Measurements from ENCODE around the gene NDUFS5. TPM values are rescaled to one million over a fixed set of nuclear protein-coding genes. Genes with fewer than 3 reads are reported as not detected.

Gene NDUFS5
- total RNA-seq, 1 experiment from 2014 or later: 259 TPM

GRCh38 chr1:39080831-39081270 is 54.7 kb downstream of the NDUFS5 start:
- Histone ChIP-seq H3K9me2 (replicated peaks; ENCODE audit: insufficient read depth, low read length) (no peaks in the 10 kb centered on the region), H2AFZ (ENCODE audit: low read length) (no peak overlapping the region), H3K27me3 (ENCODE audit: low read length) (no peaks in the 10 kb centered on the region), H3K4me1 (ENCODE audit: low read length) (no peaks in the 10 kb centered on the region), H3K79me2 (ENCODE audit: low read length) (no peaks in the 10 kb centered on the region), H3K4me3 (ENCODE audit: low read length) (no peak overlapping the region), H3K36me3 (ENCODE audit: insufficient read depth, low read length) (no peaks in the 10 kb centered on the region), H4K20me1 (ENCODE audit: insufficient read depth, low read depth, low read length) (no peaks in the 10 kb centered on the region), H3K9me3 (ENCODE audit: low read length) (no peaks in the 10 kb centered on the region), H3K4me2 (ENCODE audit: low read depth, low read length, poor library complexity, severe bottlenecking) (no peak overlapping the region), H3K27ac (ENCODE audit: low read length) (no peak overlapping the region), H3K9ac (ENCODE audit: low read length) (no peak overlapping the region)
- DNase-seq: no peak

DNA sequence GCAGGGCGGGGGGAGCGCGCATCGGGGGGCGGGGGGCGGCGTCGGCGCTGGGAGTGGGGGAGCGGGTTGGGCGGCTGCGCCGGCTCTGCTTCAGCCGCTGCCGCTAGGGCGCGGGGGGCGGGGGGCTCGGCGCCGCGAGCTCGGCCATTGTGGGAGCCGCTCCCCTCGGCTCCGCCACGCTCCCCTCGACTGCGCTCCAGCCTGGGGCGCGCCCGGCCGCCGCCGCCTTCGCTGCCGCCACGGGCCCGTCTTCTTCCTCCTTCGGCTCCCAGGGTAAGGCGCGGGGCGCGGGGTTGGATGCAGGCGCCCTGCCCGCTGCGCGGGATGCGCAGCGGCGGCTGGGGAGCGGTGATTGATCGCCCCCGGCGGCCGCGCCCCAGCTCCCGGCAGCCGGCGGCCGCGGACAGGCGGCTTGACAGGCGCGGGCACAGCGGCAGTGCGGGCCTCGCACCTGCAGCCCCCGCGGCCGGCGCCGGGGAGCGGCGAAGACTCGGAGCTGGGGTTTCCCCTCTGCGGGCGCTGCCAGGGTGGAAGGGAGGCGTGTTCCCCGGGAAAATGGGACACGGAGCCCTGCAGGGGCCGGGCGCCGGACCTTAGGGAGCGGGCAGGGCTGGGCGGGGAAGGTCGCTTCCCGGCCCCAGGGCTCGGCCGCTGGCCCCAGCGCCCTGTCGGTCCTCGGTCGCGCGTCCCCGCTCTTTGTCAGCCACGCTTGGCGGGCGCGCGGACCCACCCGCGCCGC is 55.3 kb downstream of the NDUFS5 start:
- no peak overlapping the region for H3K4me3 ChIP-seq (ENCODE audit: low read length)
- H2AFZ ChIP-seq (ENCODE audit: low read length): no peak overlapping the region

DNA sequence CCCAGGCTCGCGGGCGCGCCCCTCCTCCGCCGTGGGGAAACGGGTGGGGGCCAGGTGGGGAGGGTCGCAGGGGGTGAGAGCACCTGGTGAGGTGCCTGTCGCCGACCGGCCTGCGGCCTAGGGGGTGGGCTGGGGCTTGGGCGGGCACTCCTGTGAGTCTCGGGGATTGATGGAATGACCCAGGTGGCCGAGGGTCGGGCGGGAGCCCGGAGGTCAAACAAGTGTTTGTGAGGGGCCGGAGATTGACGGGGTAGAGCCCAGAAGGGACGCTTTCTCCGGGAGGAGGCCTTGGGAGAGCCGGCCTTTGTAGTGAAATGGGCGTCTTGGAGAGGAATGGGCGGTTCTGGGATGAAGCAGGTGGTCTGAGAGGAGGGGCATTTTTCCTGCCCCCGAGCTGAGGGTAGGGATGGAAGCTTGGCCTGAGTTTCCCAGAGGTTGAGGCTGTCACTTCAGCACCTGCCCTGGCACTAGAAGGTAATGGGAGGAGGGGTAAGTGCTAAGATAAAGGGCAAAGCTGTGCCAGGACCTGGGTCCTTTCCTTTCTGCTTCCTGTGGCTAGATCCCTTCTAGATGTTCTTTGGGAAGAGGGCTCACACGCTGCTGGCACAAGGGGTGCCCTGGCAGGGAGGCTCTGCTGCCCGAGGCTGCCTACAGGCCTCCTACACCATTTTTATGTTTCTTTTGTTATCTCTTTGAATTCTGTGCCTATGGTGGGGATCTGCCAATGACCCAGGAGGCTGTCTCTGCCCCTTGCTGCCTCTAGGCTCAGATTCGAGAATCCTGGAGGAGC is 56.1 kb downstream of the NDUFS5 start:
- Histone ChIP-seq H3K9me3 (ENCODE audit: low read length) (no peaks in the 10 kb centered on the region), H3K9ac (ENCODE audit: low read length) (no peak overlapping the region), H4K20me1 (ENCODE audit: insufficient read depth, low read depth, low read length) (no peaks in the 10 kb centered on the region), H3K4me3 (ENCODE audit: low read length) (no peak overlapping the region), H2AFZ (ENCODE audit: low read length) (no peak overlapping the region), H3K4me1 (ENCODE audit: low read length) (no peaks in the 10 kb centered on the region), H3K27ac (ENCODE audit: low read length) (no peak overlapping the region), H3K4me2 (ENCODE audit: low read depth, low read length, poor library complexity, severe bottlenecking) (no peak overlapping the region), H3K79me2 (ENCODE audit: low read length) (no peaks in the 10 kb centered on the region), H3K27me3 (ENCODE audit: low read length) (no peaks in the 10 kb centered on the region), H3K9me2 (replicated peaks; ENCODE audit: insufficient read depth, low read length) (no peaks in the 10 kb centered on the region), H3K36me3 (ENCODE audit: insufficient read depth, low read length) (no peaks in the 10 kb centered on the region)
- DNase-seq: no peak

More for the DNA sequence above, 55.3 kb downstream of the NDUFS5 start:
- no peak overlapping the region for H3K4me2 ChIP-seq (ENCODE audit: low read depth, low read length, poor library complexity, severe bottlenecking)
- H3K27me3 ChIP-seq (ENCODE audit: low read length): no peaks in the 10 kb centered on the region
- DNase-seq: no peak
- H3K9me3 ChIP-seq (ENCODE audit: low read length): no peaks in the 10 kb centered on the region
- H3K9ac ChIP-seq (ENCODE audit: low read length): no peak overlapping the region
- H3K27ac ChIP-seq (ENCODE audit: low read length): no peak overlapping the region
- no peaks in the 10 kb centered on the region for H4K20me1 ChIP-seq (ENCODE audit: insufficient read depth, low read depth, low read length)
- no peaks in the 10 kb centered on the region for H3K9me2 ChIP-seq (replicated peaks; ENCODE audit: insufficient read depth, low read length)
- no peaks in the 10 kb centered on the region for H3K36me3 ChIP-seq (ENCODE audit: insufficient read depth, low read length)
- no peaks in the 10 kb centered on the region for H3K4me1 ChIP-seq (ENCODE audit: low read length)
- no peaks in the 10 kb centered on the region for H3K79me2 ChIP-seq (ENCODE audit: low read length)

DNA sequence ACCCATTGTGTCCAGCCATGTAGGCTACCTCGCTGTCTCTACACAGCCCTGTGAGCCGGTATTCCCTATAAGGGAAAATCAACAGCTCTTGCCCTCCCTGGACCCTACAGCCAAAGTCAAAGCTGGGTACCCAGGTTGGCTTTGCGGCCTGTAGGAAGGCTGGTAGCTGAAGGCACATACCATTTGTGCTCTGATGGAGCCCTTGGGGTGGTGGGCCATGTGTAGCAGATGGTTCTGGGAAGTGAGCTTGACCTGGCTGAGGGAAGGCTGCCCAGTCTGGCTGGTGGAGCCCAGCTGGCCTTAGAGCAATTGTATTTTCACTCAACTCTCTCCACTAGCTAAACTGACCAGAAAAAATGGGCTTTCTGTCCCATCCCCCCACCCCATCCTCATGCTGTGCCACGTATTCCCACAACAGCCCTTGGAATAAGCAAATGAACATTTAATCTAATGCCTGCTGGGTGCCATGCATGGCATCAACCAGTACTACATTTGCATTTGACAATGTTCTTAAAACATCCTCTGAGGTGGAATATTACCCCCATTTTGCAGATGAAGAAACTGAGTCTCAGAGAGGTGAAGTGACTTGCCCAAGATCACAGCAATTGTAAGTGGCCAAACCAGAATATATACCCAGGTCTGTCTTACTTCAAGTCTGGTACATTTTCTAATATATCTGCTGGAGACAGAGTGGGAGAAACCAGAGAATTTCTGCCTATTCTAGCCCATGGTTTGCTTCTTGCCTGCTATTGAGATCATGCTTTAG is 56.8 kb downstream of the NDUFS5 start:
- no peak overlapping the region for H3K9ac ChIP-seq (ENCODE audit: low read length)
- no peaks in the 10 kb centered on the region for H4K20me1 ChIP-seq (ENCODE audit: insufficient read depth, low read depth, low read length)
- no peaks in the 10 kb centered on the region for H3K27me3 ChIP-seq (ENCODE audit: low read length)
- no peak overlapping the region for H3K4me3 ChIP-seq (ENCODE audit: low read length)
- H3K36me3 ChIP-seq (ENCODE audit: insufficient read depth, low read length): no peaks in the 10 kb centered on the region
- no peaks in the 10 kb centered on the region for H3K79me2 ChIP-seq (ENCODE audit: low read length)
- H3K9me3 ChIP-seq (ENCODE audit: low read length): no peaks in the 10 kb centered on the region
- H3K4me2 ChIP-seq (ENCODE audit: low read depth, low read length, poor library complexity, severe bottlenecking): no peak overlapping the region
- H3K27ac ChIP-seq (ENCODE audit: low read length): no peak overlapping the region
- H2AFZ ChIP-seq (ENCODE audit: low read length): no peak overlapping the region
- no peak for DNase-seq
- H3K4me1 ChIP-seq (ENCODE audit: low read length): no peaks in the 10 kb centered on the region
- no peaks in the 10 kb centered on the region for H3K9me2 ChIP-seq (replicated peaks; ENCODE audit: insufficient read depth, low read length)

GRCh38 chr1:39084191-39084590 is 58.0 kb downstream of the NDUFS5 start:
- no peak overlapping the region for H3K9ac ChIP-seq (ENCODE audit: low read length)
- no peak overlapping the region for H2AFZ ChIP-seq (ENCODE audit: low read length)
- no peaks in the 10 kb centered on the region for H3K9me2 ChIP-seq (replicated peaks; ENCODE audit: insufficient read depth, low read length)
- H3K36me3 ChIP-seq (ENCODE audit: insufficient read depth, low read length): no peaks in the 10 kb centered on the region
- H3K27me3 ChIP-seq (ENCODE audit: low read length): no peaks in the 10 kb centered on the region
- no peaks in the 10 kb centered on the region for H3K9me3 ChIP-seq (ENCODE audit: low read length)
- H3K4me2 ChIP-seq (ENCODE audit: low read depth, low read length, poor library complexity, severe bottlenecking): no peak overlapping the region
- no peak overlapping the region for H3K27ac ChIP-seq (ENCODE audit: low read length)
- H3K79me2 ChIP-seq (ENCODE audit: low read length): no peaks in the 10 kb centered on the region
- H4K20me1 ChIP-seq (ENCODE audit: insufficient read depth, low read depth, low read length): no peaks in the 10 kb centered on the region
- no peak overlapping the region for H3K4me3 ChIP-seq (ENCODE audit: low read length)
- no peak for DNase-seq
- no peaks in the 10 kb centered on the region for H3K4me1 ChIP-seq (ENCODE audit: low read length)

Other genes with a start within 250 kb of the NDUFS5 start
- gene RRAGC, start 166.6 kb upstream of the NDUFS5 start, total RNA-seq (2014; rRNA removed; shearing (Covaris generic); ENCODE audit: low replicate concordance): 11.3 and 18.3 TPM in 2 replicates
- 9.2 and 25.1 TPM in 2 replicates for gene MYCBP, start 153.0 kb upstream of the NDUFS5 start, total RNA-seq (2014; rRNA removed; shearing (Covaris generic); ENCODE audit: low replicate concordance)
- gene GJA9, start 144.8 kb upstream of the NDUFS5 start, total RNA-seq (2014; rRNA removed; shearing (Covaris generic); ENCODE audit: low replicate concordance): not detected in 2 replicates
- gene RHBDL2, start 84.5 kb upstream of the NDUFS5 start, total RNA-seq (2014; rRNA removed; shearing (Covaris generic); ENCODE audit: low replicate concordance): not detected in 2 replicates
- 81.3 and 131 TPM in 2 replicates for gene AKIRIN1, start 35.1 kb upstream of the NDUFS5 start, total RNA-seq (2014; rRNA removed; shearing (Covaris generic); ENCODE audit: low replicate concordance)
- 4.9 and 6.2 TPM in 2 replicates for gene MACF1, start 178.3 kb downstream of the NDUFS5 start, total RNA-seq (2014; rRNA removed; shearing (Covaris generic); ENCODE audit: low replicate concordance)